Esophagus squamous epithelium (tissue), 5 donors: ENCODE results near the gene MPIG6B. TPM values are rescaled to one million over a fixed set of nuclear protein-coding genes. Genes with fewer than 3 reads are reported as not detected.

Source experiments
- DNase-seq: peaks from one replicate; lab custom pipeline; 2025; lab: John Stamatoyannopoulos, UW
- H3K27ac ChIP-seq, 4 donors: fragments of 200-600 bp; sonication (generic); one replicate each; pipeline ENCODE4 v1.5.1; 2016 to 2019; ENCODE audit warnings: mild to moderate bottlenecking in 1 of 4
- H3K27me3 ChIP-seq, 4 donors: fragments of 200-600 bp; sonication (generic); 1 replicate in 3 of 4; 2 replicates in 1 of 4; pipeline versions ENCODE4 v1.5.1 to v1.6.0; 2017 to 2021; ENCODE audit warnings: antibody characterized with exemption in 1 of 4
- H3K36me3 ChIP-seq, 3 donors: fragments of 200-600 bp; sonication (generic); one replicate each; pipeline ENCODE4 v1.5.1; 2016 to 2019
- H3K4me1 ChIP-seq, 3 donors: fragments of 200-600 bp; sonication (generic); one replicate each; pipeline ENCODE4 v1.5.1; 2017 to 2019
- H3K4me3 ChIP-seq, 4 donors: fragments of 200-600 bp; sonication (generic); 1 replicate in 3 of 4; 2 replicates in 1 of 4; pipeline ENCODE4 v1.5.1; 2016 to 2019; ENCODE audit warnings: mild to moderate bottlenecking in 2 of 4, moderate library complexity in 1 of 4
- H3K9me3 ChIP-seq, 3 donors: fragments of 200-600 bp; sonication (generic); one replicate each; pipeline ENCODE4 v1.5.1; 2016 to 2019
- POLR2A ChIP-seq, 4 donors: fragments of 450-650 bp; IDR thresholded peaks; one replicate each; pipeline ENCODE4 v1.6.1; 2017; ENCODE audit warnings: antibody characterized with exemption in 4 of 4, mild to moderate bottlenecking in 4 of 4, moderate library complexity in 3 of 4
- WGBS, 2 donors: methylation state at CpG; one replicate each; pipeline ENCODE4 v1.1.5; 2018; 5-methylcytosine and 5-hydroxymethylcytosine counted together
- intact Hi-C: fragments of 100-400 bp; cut with DNase I; formaldehyde crosslinking; loops from one replicate; pipeline ENCODE4 v1.15.0; 2022
- total RNA-seq, 4 donors: library from RNA; depleted of rRNA; stranded (reverse); fragments of >200 nt; gene quantifications; one replicate each; pipeline ENCODE4 v1.1.0, GENCODE V29; 2016
- TF ChIP-seq, protein P1 (sequence below), 6 experiments: fragments of 450-650 bp in 4 of 6; fragments of 200-600 bp in 2 of 6; sonication (generic) in 2 of 6; IDR thresholded peaks; one replicate each; pipeline ENCODE4 v1.5.1; 2016 to 2019; ENCODE audit warnings: antibody characterized with exemption in 6 of 6, mild to moderate bottlenecking in 4 of 6, moderate library complexity in 4 of 6
- donor health status: DM: yes; HTN: yes; CAD: no.

Gene MPIG6B
- total RNA-seq, 4 donors from 2014 or later: 0.12 to 1.4 (median 0.73) TPM

DNA sequence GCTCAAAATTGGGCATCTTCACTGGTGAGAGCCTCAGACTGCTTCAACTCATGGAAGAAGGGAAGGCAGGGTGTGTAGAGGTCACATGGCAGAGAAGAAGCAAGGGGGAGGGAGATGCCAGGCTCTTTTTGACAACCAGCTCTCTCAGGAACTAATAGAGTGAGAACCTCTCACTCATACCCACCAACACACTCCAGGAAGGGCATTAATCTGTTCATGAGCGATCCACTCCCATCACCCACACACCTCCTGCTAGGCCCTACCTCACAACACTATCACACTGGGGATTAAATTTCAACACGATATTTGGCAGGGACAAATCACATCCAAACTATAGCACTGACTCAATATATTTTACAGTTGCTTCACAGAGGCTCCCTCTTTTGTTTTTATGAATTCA, 18.6 kb downstream of the MPIG6B start:
- intact Hi-C loops: no loop called here
- WGBS, 2 donors: 67 to 68% methylated on average over 2 of the region's 2 CpGs
- no peak overlapping the region for H3K4me3 ChIP-seq
- H3K27me3 ChIP-seq: no peaks in the 10 kb centered on the region
- H3K9me3 ChIP-seq: no peaks in the 10 kb centered on the region
- no peak overlapping the region for H3K27ac ChIP-seq
- DNase-seq: no peak
- H3K4me1 ChIP-seq: peaks cover 23 to 39% (median 32%) of the 10 kb centered on the region in 3 donors
- TF ChIP-seq, protein P1, sequence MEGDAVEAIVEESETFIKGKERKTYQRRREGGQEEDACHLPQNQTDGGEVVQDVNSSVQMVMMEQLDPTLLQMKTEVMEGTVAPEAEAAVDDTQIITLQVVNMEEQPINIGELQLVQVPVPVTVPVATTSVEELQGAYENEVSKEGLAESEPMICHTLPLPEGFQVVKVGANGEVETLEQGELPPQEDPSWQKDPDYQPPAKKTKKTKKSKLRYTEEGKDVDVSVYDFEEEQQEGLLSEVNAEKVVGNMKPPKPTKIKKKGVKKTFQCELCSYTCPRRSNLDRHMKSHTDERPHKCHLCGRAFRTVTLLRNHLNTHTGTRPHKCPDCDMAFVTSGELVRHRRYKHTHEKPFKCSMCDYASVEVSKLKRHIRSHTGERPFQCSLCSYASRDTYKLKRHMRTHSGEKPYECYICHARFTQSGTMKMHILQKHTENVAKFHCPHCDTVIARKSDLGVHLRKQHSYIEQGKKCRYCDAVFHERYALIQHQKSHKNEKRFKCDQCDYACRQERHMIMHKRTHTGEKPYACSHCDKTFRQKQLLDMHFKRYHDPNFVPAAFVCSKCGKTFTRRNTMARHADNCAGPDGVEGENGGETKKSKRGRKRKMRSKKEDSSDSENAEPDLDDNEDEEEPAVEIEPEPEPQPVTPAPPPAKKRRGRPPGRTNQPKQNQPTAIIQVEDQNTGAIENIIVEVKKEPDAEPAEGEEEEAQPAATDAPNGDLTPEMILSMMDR (IDR thresholded peaks at IDR 0.05): no peak
- no peak for TF ChIP-seq POLR2A (IDR thresholded peaks at IDR 0.05)
- peaks cover 0 to under 1% (median 0%) of the 10 kb centered on the region in 3 donors for H3K36me3 ChIP-seq

DNA sequence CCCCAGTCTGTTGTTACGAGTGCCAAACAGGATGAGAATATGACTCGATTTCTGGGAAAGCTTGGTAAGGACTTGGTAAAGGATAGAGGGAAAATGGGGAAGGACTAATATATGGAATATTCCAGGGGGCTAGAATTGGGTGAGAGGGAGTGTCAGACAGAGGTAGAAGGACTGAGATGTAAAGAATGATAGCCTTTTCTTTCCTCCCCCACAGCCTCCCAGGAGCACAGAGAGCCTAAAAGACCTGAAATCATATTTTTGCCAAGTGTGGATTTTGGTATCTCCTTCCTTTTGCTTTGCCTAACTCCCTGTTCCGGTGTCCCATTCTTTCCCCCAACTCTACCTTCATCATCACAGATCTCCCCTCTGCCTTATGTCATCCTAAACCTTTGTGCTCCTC, 19.7 kb downstream of the MPIG6B start:
- Histone ChIP-seq H3K27me3 (no peaks in the 10 kb centered on the region), H3K36me3 (peaks cover 0 to 11% (median 0%) of the 10 kb centered on the region in 3 donors), H3K27ac (no peak overlapping the region), H3K9me3 (no peaks in the 10 kb centered on the region), H3K4me3 (no peak overlapping the region), H3K4me1 (peaks cover 14 to 28% (median 23%) of the 10 kb centered on the region in 3 donors)
- TF ChIP-seq, protein P1 (IDR thresholded peaks at IDR 0.05): no peak
- no peak for TF ChIP-seq POLR2A (IDR thresholded peaks at IDR 0.05)
- DNase-seq: no peak
- intact Hi-C loops: no loop called here
- WGBS, 2 donors: 67 to 69% methylated on average over 3 of the region's 3 CpGs

DNA sequence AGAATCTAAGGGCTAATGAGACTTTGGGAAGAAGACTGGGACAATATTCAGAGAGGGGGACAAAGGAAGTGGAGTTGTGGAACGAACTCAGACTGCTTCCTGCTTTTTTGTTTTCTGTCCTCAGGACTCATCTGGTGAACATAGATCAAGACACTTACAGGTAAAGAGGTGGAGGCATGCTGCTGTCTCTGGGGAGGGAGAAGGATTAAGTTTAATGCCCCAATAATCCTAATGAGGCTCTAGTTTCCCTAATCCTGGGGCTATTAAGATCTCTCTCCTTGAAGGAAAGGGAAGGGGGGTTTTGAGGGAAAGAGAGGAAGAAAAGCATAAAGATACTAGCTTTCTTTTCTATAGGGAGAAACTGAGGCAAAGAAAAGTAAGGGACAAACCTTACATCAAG, 21.2 kb downstream of the MPIG6B start:
- Histone ChIP-seq H3K9me3 (no peaks in the 10 kb centered on the region), H3K27ac (no peak overlapping the region), H3K27me3 (no peaks in the 10 kb centered on the region), H3K36me3 (peaks cover 0 to 11% (median 0%) of the 10 kb centered on the region in 3 donors), H3K4me3 (no peak overlapping the region), H3K4me1 (peaks cover 0 to 13% (median 9%) of the 10 kb centered on the region in 3 donors)
- intact Hi-C loops: no loop called here
- WGBS, 2 donors: 48 to 57% methylated on average over 1 of the region's 1 CpG
- DNase-seq: no peak
- TF ChIP-seq, protein P1 (IDR thresholded peaks at IDR 0.05): no peak
- TF ChIP-seq POLR2A (IDR thresholded peaks at IDR 0.05): no peak

DNA sequence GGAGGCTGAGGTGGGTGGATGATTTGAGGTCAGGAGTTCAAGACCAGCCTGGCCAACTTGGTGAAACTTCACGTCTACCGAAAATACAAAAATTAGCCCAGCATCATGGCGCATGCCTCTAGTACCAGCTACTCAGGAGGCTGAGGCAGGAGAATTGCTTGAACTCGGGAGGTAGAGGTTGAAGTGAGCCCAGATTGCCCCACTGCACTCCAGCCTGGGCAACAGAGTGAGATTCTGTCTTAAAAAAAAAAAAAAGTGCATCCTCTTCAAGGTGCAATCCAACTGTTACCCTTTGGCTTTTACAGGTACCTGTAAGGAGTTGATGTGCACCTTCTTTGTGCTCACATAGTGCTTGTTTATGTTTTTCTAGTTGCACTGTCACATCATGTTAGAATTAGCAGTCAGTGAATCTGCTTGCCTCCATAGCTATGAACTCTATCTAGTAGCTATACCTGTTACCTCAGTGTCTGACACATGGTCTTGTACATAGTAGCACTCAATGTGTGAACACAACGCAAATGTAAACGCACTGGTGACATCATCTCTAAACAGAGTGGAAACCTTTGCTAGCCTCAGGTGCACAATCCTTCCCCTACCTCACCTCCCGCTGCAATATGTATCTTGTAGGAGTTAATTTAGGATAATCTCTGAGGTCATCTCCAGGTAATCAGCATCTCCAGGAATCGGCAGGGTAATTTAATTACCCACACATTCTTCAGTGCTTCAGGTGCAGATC, 26.3 kb downstream of the MPIG6B start:
- Histone ChIP-seq H3K27me3 (no peaks in the 10 kb centered on the region), H3K27ac (no peak overlapping the region), H3K4me1 (no peaks in the 10 kb centered on the region), H3K9me3 (no peaks in the 10 kb centered on the region), H3K36me3 (peaks cover 0 to 11% (median 0%) of the 10 kb centered on the region in 3 donors), H3K4me3 (no peak overlapping the region)
- TF ChIP-seq POLR2A (IDR thresholded peaks at IDR 0.05): no peak
- TF ChIP-seq, protein P1 (IDR thresholded peaks at IDR 0.05): no peak
- intact Hi-C loops: no loop called here
- DNase-seq: no peak
- 88 to 90% methylated on average over 5 to 8 of the region's 8 CpGs for WGBS, 2 donors

DNA sequence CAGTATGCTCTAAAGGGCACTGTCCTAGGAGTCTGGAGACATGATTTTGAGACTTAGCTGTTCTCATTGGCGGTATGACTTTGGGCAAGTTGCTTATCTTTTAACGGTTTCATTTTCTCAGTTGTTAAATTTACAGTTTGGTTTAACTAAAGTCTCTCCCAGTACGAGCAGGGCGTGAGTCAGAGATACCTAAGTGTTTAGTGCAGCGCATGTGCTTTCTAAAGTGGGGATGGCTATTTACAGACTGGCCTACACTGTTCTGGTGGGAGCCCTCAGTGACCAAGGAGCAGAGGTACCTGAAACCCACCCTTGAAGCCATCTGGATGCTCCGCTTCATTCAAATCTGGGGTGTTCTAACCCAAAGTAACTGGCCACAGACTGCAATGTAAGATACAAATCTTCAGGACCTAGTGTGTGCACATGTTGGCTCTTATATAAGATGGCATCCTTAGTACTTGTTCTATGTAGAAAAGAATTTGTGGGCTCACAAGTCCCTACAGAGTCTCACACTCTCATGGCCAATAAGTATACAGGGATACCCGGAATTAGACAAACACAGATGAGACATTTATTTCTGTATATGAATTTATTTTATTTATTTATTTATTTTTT, 27.3 kb downstream of the MPIG6B start:
- Histone ChIP-seq H3K4me1 (no peaks in the 10 kb centered on the region), H3K9me3 (no peaks in the 10 kb centered on the region), H3K27me3 (no peaks in the 10 kb centered on the region), H3K4me3 (no peak overlapping the region), H3K36me3 (peaks cover 0 to 11% (median 0%) of the 10 kb centered on the region in 3 donors), H3K27ac (no peak overlapping the region)
- no peak for DNase-seq
- intact Hi-C loops: no loop called here
- TF ChIP-seq POLR2A (IDR thresholded peaks at IDR 0.05): no peak
- TF ChIP-seq, protein P1 (IDR thresholded peaks at IDR 0.05): no peak
- WGBS, 2 donors: 88 to 91% methylated on average over 7 of the region's 7 CpGs
